ENCODE measurements around the gene NUMBL. TPM values are rescaled to one million over a fixed set of nuclear protein-coding genes. Genes with fewer than 3 reads are reported as not detected.

Gene NUMBL
- total and polyA plus RNA-seq, 2 of the 13 experiments (the other 11 are each of a cell fraction or from before 2014, with no cell fraction given), result 0.49 to 2.3 TPM

DNA sequence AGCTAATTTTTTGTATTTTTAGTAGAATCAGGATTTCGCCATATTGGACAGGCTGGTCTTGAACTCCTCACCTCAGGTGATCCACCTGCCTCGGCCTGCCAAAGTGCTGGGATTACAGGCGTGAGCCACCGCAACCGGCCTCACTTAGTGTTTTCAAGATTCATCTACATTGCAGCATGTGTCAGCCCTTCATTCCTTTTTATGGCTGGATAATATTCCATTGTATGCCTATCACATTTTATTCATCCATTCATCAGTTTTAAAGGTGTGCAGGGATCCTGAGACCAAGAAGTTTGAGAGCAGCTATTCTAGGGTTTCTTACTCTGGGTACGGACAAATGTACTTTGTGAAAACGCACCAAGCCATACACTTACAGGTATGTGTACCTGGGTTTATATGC lies 17.2 kb upstream of the NUMBL start (continued):
- TF ChIP-seq, protein P1, sequence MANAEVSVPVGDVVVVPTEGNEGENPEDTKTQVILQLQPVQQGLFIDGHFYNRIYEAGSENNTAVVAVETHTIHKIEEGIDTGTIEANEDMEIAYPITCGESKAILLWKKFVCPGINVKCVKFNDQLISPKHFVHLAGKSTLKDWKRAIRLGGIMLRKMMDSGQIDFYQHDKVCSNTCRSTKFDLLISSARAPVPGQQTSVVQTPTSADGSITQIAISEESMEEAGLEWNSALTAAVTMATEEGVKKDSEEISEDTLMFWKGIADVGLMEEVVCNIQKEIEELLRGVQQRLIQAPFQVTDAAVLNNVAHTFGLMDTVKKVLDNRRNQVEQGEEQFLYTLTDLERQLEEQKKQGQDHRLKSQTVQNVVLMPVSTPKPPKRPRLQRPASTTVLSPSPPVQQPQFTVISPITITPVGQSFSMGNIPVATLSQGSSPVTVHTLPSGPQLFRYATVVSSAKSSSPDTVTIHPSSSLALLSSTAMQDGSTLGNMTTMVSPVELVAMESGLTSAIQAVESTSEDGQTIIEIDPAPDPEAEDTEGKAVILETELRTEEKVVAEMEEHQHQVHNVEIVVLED (CRISPR knock-in tag; IDR thresholded peaks at IDR 0.05; ENCODE audit: borderline replicate concordance), result no peak
- TF ChIP-seq ZFP41 (CRISPR knock-in tag; IDR thresholded peaks at IDR 0.05; ENCODE audit: borderline replicate concordance), result no peak
- TF ChIP-seq, protein P2, sequence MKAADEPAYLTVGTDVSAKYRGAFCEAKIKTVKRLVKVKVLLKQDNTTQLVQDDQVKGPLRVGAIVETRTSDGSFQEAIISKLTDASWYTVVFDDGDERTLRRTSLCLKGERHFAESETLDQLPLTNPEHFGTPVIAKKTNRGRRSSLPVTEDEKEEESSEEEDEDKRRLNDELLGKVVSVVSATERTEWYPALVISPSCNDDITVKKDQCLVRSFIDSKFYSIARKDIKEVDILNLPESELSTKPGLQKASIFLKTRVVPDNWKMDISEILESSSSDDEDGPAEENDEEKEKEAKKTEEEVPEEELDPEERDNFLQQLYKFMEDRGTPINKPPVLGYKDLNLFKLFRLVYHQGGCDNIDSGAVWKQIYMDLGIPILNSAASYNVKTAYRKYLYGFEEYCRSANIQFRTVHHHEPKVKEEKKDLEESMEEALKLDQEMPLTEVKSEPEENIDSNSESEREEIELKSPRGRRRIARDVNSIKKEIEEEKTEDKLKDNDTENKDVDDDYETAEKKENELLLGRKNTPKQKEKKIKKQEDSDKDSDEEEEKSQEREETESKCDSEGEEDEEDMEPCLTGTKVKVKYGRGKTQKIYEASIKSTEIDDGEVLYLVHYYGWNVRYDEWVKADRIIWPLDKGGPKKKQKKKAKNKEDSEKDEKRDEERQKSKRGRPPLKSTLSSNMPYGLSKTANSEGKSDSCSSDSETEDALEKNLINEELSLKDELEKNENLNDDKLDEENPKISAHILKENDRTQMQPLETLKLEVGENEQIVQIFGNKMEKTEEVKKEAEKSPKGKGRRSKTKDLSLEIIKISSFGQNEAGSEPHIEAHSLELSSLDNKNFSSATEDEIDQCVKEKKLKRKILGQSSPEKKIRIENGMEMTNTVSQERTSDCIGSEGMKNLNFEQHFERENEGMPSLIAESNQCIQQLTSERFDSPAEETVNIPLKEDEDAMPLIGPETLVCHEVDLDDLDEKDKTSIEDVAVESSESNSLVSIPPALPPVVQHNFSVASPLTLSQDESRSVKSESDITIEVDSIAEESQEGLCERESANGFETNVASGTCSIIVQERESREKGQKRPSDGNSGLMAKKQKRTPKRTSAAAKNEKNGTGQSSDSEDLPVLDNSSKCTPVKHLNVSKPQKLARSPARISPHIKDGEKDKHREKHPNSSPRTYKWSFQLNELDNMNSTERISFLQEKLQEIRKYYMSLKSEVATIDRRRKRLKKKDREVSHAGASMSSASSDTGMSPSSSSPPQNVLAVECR (CRISPR knock-in tag; IDR thresholded peaks at IDR 0.05; ENCODE audit: borderline replicate concordance), result no peak
- TF ChIP-seq, protein P3, sequence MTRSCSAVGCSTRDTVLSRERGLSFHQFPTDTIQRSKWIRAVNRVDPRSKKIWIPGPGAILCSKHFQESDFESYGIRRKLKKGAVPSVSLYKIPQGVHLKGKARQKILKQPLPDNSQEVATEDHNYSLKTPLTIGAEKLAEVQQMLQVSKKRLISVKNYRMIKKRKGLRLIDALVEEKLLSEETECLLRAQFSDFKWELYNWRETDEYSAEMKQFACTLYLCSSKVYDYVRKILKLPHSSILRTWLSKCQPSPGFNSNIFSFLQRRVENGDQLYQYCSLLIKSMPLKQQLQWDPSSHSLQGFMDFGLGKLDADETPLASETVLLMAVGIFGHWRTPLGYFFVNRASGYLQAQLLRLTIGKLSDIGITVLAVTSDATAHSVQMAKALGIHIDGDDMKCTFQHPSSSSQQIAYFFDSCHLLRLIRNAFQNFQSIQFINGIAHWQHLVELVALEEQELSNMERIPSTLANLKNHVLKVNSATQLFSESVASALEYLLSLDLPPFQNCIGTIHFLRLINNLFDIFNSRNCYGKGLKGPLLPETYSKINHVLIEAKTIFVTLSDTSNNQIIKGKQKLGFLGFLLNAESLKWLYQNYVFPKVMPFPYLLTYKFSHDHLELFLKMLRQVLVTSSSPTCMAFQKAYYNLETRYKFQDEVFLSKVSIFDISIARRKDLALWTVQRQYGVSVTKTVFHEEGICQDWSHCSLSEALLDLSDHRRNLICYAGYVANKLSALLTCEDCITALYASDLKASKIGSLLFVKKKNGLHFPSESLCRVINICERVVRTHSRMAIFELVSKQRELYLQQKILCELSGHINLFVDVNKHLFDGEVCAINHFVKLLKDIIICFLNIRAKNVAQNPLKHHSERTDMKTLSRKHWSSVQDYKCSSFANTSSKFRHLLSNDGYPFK (CRISPR knock-in tag; IDR thresholded peaks at IDR 0.05; ENCODE audit: borderline replicate concordance), result no peak

All from HepG2 (cell line).